RWPE1 (cell line): Measurements from ENCODE around the gene CDC42EP4.

Source experiments
- CTCF ChIA-PET: fragments of 350-600 bp; sonication (Branson Sonifier 250); formaldehyde crosslinking; extraction: SDS; loops from one replicate; lab custom pipeline; 2021; lab: Yijun Ruan, JAX
- POLR2A ChIA-PET: fragments of 400-600 bp; formaldehyde crosslinking; extraction: SDS; loops from one replicate; lab custom pipeline; 2020; ENCODE audit warnings: antibody characterized with exemption; ENCODE audit not compliant: low non-redundant PET; lab: Yijun Ruan, JAX
- DNase-seq: peaks from one replicate; pipeline ENCODE4 v3.0.0; 2012; ENCODE audit warnings: low spot score
- H3K27ac ChIP-seq: fragments of 450-650 bp; 2 replicates; pipeline ENCODE4 v1.5.1; 2017
- TF ChIP-seq, protein P1 (sequence below): fragments of 450-650 bp; conservative IDR thresholded peaks from 2 replicates; pipeline ENCODE4 v1.5.1; 2017; ENCODE audit warnings: low read depth, mild to moderate bottlenecking

CDC42EP4 gene

DNA sequence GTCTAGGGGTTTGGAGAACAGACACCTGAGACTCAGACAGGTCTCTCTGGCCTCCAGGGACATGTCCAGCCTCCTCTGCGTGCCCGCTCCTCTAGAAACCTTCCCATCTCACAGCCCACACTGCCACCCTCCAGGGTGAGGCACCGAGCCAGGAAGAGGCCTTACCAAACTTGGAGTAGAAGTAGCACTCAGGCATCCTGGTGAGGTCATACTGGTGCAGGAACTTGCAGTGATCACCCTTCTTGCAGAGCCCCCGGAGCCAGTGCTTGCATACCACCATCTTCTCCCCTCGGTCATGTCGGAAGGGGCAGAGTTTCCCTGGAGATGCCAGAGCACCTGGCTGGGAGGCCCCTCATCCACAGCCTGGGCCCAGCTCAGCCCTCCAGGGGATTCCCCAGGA, 54.3 kb downstream of the CDC42EP4 start:
- TF ChIP-seq, protein P1, sequence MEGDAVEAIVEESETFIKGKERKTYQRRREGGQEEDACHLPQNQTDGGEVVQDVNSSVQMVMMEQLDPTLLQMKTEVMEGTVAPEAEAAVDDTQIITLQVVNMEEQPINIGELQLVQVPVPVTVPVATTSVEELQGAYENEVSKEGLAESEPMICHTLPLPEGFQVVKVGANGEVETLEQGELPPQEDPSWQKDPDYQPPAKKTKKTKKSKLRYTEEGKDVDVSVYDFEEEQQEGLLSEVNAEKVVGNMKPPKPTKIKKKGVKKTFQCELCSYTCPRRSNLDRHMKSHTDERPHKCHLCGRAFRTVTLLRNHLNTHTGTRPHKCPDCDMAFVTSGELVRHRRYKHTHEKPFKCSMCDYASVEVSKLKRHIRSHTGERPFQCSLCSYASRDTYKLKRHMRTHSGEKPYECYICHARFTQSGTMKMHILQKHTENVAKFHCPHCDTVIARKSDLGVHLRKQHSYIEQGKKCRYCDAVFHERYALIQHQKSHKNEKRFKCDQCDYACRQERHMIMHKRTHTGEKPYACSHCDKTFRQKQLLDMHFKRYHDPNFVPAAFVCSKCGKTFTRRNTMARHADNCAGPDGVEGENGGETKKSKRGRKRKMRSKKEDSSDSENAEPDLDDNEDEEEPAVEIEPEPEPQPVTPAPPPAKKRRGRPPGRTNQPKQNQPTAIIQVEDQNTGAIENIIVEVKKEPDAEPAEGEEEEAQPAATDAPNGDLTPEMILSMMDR = no peak
- no peak for DNase-seq
- ChIA-PET CTCF (interaction anchor here (0.6 to 2.7 kb wide), 4 partner anchors 24 to 919 kb away, joined by 3 to 11 read pairs (median 4); no protein-coding TSS in a partner anchor), POLR2A (no interaction called here)
- H3K27ac ChIP-seq = no peak overlapping the region

GRCh38 chr17:73256220-73256619, 55.6 kb downstream of the CDC42EP4 start:
- DNase-seq = no peak
- no peak overlapping the region for H3K27ac ChIP-seq
- TF ChIP-seq, protein P1 = no peak
- ChIA-PET CTCF (interaction anchor here (0.6 to 4.8 kb wide), 7 partner anchors 33 to 602 kb away, joined by 3 to 69 read pairs (median 5); partner anchors contain the start of gene CDC42EP4), POLR2A (no interaction called here)

GRCh38 chr17:73255671-73256181, 56.1 kb downstream of the CDC42EP4 start:
- POLR2A ChIA-PET = no interaction called here
- peak; percentile 68 for DNase-seq
- CTCF ChIA-PET = interaction anchor here (0.6 to 4.8 kb wide), 13 partner anchors 23 to 1274 kb away, joined by 3 to 69 read pairs (median 5); partner anchors contain the start of gene CDC42EP4
- H3K27ac ChIP-seq = no peak overlapping the region
- TF ChIP-seq, protein P1 = peak; percentile 97

DNA sequence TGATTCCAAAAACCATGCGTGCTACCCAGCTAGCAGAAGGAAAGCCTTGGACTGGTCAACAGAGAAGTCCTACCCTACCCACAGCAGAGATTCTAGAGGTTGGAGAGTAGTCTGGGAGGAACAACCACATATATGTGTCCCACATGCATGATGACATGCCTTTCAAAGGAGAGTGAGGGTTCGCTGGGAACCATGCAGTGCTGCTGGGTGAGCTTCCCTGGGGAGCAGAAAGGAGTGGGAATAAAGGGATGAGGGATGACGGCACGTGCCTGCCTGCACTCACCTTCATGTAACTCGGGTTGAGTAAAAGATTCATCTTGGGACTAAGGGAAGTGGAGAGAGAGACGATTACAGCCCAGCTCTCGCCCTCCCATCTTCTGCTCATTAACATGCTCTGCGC, 59.9 kb downstream of the CDC42EP4 start:
- no peak overlapping the region for H3K27ac ChIP-seq
- ChIA-PET CTCF (interaction anchor here (0.5 to 0.9 kb wide), 2 partner anchors 10 to 118 kb away, joined by 3 to 7 read pairs; partner anchors contain the start of gene CPSF4L), POLR2A (no interaction called here)
- DNase-seq = no peak
- TF ChIP-seq, protein P1 = no peak

DNA sequence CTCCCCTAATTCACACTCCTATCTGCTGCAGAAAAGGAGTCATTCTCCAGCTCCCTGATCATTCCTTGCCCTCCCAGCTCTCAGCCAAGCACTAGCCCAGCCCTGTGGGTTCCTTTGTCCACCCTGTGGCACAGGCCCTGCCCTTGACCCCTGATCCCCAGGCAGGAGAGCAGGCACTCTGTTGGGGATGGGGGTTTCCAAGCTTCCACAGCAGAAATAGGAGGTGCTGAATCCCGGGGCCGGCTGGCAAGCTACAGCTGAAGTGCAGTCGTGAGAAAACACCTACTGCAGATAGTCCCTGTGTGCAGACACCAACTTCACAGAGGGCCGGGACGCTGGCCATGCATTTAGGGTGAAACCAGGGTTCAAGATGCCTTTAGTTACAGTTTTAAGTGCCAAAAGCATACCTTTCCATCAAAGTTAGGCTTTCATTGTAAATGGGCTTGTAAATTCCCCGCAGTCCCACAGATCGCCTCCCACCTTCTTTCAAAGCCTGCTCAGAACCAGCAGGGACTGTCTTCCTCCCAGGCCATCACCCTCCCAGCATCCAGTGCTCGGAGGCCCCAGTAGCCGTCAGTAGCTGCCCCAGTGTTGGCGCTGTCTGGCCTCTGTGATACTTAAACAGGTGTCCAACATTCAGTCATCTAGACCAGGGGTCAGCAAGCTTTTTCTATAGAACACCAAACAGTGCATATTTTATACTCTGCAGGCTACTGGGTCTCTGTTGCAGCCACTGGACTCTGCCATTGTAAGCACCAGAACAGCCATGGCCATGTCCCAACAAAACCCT, 60.8 kb downstream of the CDC42EP4 start:
- TF ChIP-seq, protein P1 = no peak
- no peak for DNase-seq
- ChIA-PET CTCF (interaction anchor here (0.5 to 4.4 kb wide), 3 partner anchors 11 to 119 kb away, joined by 3 to 22 read pairs (median 7); partner anchors contain the start of gene CPSF4L), POLR2A (no interaction called here)
- H3K27ac ChIP-seq = no peak overlapping the region

- H3K27ac ChIP-seq = no peak overlapping the region
- no peak for DNase-seq
- CTCF ChIA-PET = interaction anchor here (0.6 to 4.4 kb wide), 4 partner anchors 120 to 1034 kb away, joined by 3 to 22 read pairs (median 4); no protein-coding TSS in a partner anchor
- TF ChIP-seq, protein P1 = no peak
- POLR2A ChIA-PET = no interaction called here
Measured at GRCh38 chr17:73249700-73250099, 62.1 kb downstream of the CDC42EP4 start.
